ENCODE results near the gene MAP3K5.
A peak's percentile ranks its signal among the peaks of the same experiment; 100 is the strongest.
"Not testable (repeated sequence)": the region's sequence is repeated elsewhere in the genome, so short reads cannot be mapped to it uniquely, and the experiment has no call there.

MAP3K5 gene

GRCh38 chr6:136687894-136688293, 104.4 kb downstream of the MAP3K5 start:
- DNase-seq (ENCODE audit: low read depth, low spot score) = not testable (repeated sequence)

GRCh38 chr6:136685540-136686108, 106.7 kb downstream of the MAP3K5 start:
- DNase-seq (ENCODE audit: low read depth, low spot score) = no peak

- DNase-seq (ENCODE audit: low read depth, low spot score) = no peak
These were observed 107.8 kb downstream of the MAP3K5 start for GRCh38 chr6:136684466-136684865.

GRCh38 chr6:136683209-136683941, 108.9 kb downstream of the MAP3K5 start:
- DNase-seq (ENCODE audit: low read depth, low spot score) = no peak

GRCh38 chr6:136682292-136682691, 110.0 kb downstream of the MAP3K5 start:
- no peak for DNase-seq (ENCODE audit: low read depth, low spot score)

- DNase-seq (ENCODE audit: low read depth, low spot score) = no peak
These were observed 114.5 kb downstream of the MAP3K5 start for GRCh38 chr6:136677822-136678221.

GRCh38 chr6:136677344-136677743, 114.9 kb downstream of the MAP3K5 start:
- no peak for DNase-seq (ENCODE audit: low read depth, low spot score)

GRCh38 chr6:136676075-136676474, 116.2 kb downstream of the MAP3K5 start:
- no peak for DNase-seq (ENCODE audit: low read depth, low spot score)

GRCh38 chr6:136673571-136673970, 118.7 kb downstream of the MAP3K5 start:
- no peak for DNase-seq (ENCODE audit: low read depth, low spot score)

GRCh38 chr6:136672144-136672543, 120.1 kb downstream of the MAP3K5 start:
- no peak for DNase-seq (ENCODE audit: low read depth, low spot score)

- peak; percentile 73 for DNase-seq (ENCODE audit: low read depth, low spot score)
These were observed 123.0 kb downstream of the MAP3K5 start for GRCh38 chr6:136669299-136669699.

- no peak for DNase-seq (ENCODE audit: low read depth, low spot score)
These were observed 123.7 kb downstream of the MAP3K5 start for GRCh38 chr6:136668571-136668970.

- no peak for DNase-seq (ENCODE audit: low read depth, low spot score)
These were observed 126.2 kb downstream of the MAP3K5 start for GRCh38 chr6:136666041-136666440.

- DNase-seq (ENCODE audit: low read depth, low spot score) = no peak
These were observed 129.7 kb downstream of the MAP3K5 start for GRCh38 chr6:136662347-136663237.

- no peak for DNase-seq (ENCODE audit: low read depth, low spot score)
These were observed 131.6 kb downstream of the MAP3K5 start for GRCh38 chr6:136660727-136661126.

- DNase-seq (ENCODE audit: low read depth, low spot score) = no peak
These were observed 132.2 kb downstream of the MAP3K5 start for GRCh38 chr6:136659991-136660499.

GRCh38 chr6:136658711-136659110, 133.6 kb downstream of the MAP3K5 start:
- no peak for DNase-seq (ENCODE audit: low read depth, low spot score)

- no peak for DNase-seq (ENCODE audit: low read depth, low spot score)
These were observed 134.6 kb downstream of the MAP3K5 start for GRCh38 chr6:136657666-136658065.

GRCh38 chr6:136656121-136656520, 136.2 kb downstream of the MAP3K5 start:
- no peak for DNase-seq (ENCODE audit: low read depth, low spot score)

- DNase-seq (ENCODE audit: low read depth, low spot score) = no peak
These were observed 136.8 kb downstream of the MAP3K5 start for GRCh38 chr6:136655239-136656014.

- DNase-seq (ENCODE audit: low read depth, low spot score) = no peak
These were observed 138.2 kb downstream of the MAP3K5 start for GRCh38 chr6:136654086-136654485.
